Gastrocnemius medialis (tissue), 4 donors: ENCODE data around the gene CHRNA10.

Source experiments
- CTCF ChIP-seq, 5 experiments: fragments of 450-650 bp in 3 of 5; fragments of 200-600 bp in 2 of 5; sonication (generic) in 2 of 5; IDR thresholded peaks in 4 of 5; conservative IDR thresholded peaks in 1 of 5; 1 replicate in 4 of 5; 2 replicates in 1 of 5; pipeline ENCODE4 v1.5.1; 2016 to 2019; ENCODE audit warnings: antibody characterized with exemption in 5 of 5, mild to moderate bottlenecking in 3 of 5, moderate library complexity in 3 of 5
- POLR2A ChIP-seq, 2 donors: fragments of 450-650 bp; IDR thresholded peaks; one replicate each; pipeline ENCODE4 v1.6.1; 2017; ENCODE audit warnings: antibody characterized with exemption in 2 of 2, mild to moderate bottlenecking in 2 of 2, moderate library complexity in 2 of 2

- TF ChIP-seq CTCF (IDR thresholded peaks at IDR 0.05 in 4 of 5, conservative IDR thresholded peaks at IDR 0.05 in 1 of 5) (no peak), POLR2A (IDR thresholded peaks at IDR 0.05) (no peak)
These were observed 3.8 kb downstream of the CHRNA10 start for GRCh38 chr11:3667149-3668035.
